Measurements from ENCODE around the gene PRM2. TPM values are rescaled to one million over a fixed set of nuclear protein-coding genes. Genes with fewer than 3 reads are reported as not detected.
"Not testable (repeated sequence)": the region's sequence is repeated elsewhere in the genome, so short reads cannot be mapped to it uniquely, and the experiment has no call there.

The PRM2 gene
- total RNA-seq, 1 experiment from 2014 or later: not detected

DNA sequence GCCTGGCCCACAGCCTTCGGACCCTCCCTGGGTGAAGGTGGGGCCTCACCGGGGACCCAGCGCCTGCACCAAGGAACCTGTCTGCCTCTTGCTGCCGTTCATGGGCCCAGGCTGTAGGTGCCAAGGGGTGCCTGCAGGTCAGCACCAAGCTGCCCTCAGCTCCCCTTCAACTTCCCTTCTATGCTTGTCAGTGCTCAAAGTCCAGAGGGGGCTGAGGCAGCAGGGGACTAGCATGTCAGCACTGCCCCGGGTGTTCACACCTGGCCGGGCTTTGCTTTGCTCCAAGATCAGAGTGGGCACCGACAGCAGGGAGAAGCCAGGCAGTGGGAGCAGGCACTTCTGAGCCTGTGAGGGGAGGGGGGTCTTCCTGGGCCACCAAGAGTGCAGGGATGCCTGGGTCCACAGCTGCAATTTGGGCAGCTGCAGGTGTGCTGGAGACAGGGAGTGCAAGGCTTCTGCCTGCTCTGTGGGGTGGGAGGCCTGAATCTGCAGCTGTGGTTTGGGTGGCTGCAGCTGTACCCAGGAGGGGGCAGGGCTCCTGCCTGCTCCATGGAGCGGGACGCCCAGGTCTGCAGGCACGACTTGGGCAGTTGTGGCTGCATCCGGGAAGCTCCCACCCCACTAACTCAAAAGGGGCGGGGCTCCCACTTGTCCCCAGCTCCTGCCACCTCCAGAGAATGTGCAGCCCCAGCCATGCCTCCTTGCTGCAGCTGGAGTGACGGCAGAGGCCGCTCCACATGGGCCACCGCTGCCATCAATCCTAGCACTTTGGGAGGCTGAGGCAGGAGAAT lies 32.4 kb upstream of the PRM2 start:
- no peak for DNase-seq (ENCODE audit: low spot score)
- in situ Hi-C loops (cut with HindIII; ENCODE audit: low sequenced_read_pairs): no loop called here

GRCh38 chr16:11307639-11308492 lies 31.6 kb upstream of the PRM2 start:
- in situ Hi-C loops (cut with HindIII; ENCODE audit: low sequenced_read_pairs): no loop called here

DNA sequence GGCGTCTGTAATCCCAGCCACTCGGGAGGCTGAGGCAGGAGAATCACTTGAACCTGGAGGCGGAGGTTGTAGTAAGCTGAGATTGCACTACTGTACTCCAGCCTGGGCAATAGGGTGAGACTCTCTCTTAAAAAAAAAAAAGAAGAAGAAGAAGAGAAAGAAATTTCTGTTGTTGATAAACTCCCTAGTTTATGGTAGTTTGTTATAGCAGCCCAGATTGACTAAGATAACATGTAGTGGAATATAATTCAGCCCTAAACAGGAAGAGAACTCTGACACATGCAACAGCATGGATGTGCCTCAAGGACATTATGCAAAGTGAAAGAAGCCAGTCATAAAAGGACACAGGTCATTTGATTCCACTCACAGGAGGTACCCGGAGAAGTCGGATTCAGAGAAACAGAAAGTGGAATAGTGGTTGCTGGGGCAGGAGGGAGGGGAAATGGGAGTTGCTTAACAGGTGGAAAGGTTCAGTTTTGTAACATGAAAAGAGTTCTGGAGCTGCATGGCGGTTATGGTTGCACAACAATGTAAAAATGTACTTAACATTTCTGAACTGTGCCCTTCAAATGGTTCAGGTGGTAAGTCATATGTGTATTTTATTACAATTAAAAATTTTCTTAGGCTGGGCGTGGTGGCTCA lies 30.8 kb upstream of the PRM2 start:
- DNase-seq (ENCODE audit: low spot score): no peak
- in situ Hi-C loops (cut with HindIII; ENCODE audit: low sequenced_read_pairs): no loop called here

More at GRCh38 chr16:11307639-11308492, 31.6 kb upstream of the PRM2 start:
- DNase-seq (ENCODE audit: low spot score): no peak

DNA sequence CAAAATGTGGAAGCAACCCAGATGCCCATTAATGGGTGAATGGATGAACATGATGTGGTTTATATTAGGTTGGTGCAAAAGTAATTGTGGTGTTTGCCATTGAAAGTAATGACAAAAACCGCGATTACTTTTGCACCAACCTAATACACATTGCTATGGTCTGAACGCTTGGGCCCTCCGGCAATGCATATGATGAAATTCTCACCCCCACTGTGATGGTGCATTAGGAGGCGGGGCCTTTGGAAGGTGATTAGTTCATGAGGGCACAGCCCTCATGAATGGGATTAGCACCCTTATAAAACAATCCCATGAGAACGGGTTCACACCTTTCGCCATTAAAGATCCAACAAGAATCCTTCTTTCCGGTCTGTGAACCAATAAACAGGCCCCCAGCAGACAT lies 30.1 kb upstream of the PRM2 start:
- no peak for DNase-seq (ENCODE audit: low spot score)
- in situ Hi-C loops (cut with HindIII; ENCODE audit: low sequenced_read_pairs): no loop called here

DNA sequence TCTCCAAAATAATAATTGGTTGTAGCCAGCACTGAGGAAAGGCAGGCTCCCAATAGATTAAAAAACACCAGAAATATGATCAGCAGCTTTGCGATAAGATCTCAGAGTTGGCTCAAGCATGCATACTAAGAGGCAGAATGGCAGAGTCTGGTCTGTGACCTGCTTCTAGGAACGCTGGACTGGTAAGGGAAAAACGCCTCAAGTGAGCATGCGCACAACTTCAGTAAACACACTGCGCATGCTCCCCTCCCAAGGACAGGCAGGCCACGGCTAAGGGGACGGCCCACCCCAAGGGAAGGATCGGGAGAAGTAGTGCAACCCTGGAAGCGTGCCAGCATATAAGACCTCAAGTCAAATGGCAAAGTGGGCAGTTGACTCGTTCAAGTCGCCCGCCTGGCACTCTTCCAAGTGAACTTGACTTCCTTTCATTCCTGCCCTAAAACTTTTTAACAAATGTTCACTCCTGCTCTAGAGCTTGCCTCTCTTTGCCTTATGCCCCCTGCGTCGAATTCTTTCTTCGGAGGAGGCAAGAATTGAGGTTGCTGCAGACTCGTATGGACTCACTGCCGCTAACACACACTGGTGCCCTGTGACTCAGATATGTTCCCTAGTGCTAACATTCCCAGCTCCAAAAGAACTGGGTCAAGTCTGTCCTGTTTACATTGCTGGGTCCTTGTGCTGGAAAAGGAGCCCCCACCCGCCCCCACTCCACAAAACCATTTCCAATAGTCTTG lies 27.3 kb upstream of the PRM2 start:
- DNase-seq (ENCODE audit: low spot score): no peak
- in situ Hi-C loops (cut with HindIII; ENCODE audit: low sequenced_read_pairs): no loop called here

- in situ Hi-C loops (cut with HindIII; ENCODE audit: low sequenced_read_pairs): no loop called here
- no peak for DNase-seq (ENCODE audit: low spot score)
Observed at GRCh38 chr16:11302977-11303376, 26.7 kb upstream of the PRM2 start.

GRCh38 chr16:11301645-11302501 lies 25.6 kb upstream of the PRM2 start:
- DNase-seq (ENCODE audit: low spot score): no peak
- in situ Hi-C loops (cut with HindIII; ENCODE audit: low sequenced_read_pairs): no loop called here

DNA sequence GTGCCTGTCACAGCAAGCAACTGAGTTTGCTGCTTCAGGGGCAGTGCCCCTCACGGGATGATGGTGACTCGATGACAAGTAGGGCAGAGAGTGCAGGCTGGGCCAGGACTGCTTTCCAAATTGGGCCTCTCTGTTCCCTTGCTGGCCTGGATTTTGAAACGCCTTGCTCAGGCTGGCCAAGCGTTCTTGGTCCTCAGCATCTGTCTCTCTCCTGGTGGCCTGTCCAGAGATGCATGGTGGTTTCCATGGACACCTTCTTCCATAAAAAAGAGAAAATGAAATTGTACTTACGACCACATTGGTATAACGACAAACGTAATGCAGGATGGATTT lies 24.2 kb upstream of the PRM2 start:
- no peak for DNase-seq (ENCODE audit: low spot score)
- in situ Hi-C loops (cut with HindIII; ENCODE audit: low sequenced_read_pairs): no loop called here

DNA sequence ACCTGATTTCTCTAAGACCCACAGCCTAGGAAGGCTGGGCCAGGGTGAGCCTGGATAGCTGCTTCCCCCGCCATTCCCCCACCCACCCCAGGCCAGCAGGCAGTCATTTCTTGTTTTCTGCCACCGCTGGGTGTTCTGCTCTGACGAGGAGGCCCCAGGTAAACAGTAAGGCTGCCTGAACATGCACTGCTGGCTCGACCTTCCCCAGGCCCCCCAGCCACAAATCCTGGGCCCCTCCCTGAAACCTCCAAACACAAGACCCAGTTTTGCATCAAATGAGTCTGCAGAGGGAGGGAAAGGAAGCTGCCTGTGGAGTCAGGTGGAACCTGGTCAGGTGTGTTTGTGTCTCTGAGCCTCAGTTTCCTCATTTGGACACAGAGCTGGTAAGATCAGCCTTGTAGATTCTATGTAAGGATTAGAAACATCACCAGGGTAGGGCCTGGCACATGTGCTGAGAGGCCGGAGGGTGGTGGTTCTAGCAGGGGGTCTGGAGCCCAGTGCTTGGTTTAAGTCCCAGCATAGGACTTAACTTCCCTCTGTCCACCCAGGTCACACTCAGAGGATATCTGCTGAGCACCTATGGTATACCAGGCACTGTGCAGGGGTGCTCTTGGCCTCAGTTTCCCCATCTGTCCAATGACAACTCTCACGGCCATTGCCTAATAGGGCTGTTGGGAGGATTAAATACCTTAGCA lies 23.7 kb upstream of the PRM2 start:
- no peak for DNase-seq (ENCODE audit: low spot score)
- in situ Hi-C loops (cut with HindIII; ENCODE audit: low sequenced_read_pairs): no loop called here

DNA sequence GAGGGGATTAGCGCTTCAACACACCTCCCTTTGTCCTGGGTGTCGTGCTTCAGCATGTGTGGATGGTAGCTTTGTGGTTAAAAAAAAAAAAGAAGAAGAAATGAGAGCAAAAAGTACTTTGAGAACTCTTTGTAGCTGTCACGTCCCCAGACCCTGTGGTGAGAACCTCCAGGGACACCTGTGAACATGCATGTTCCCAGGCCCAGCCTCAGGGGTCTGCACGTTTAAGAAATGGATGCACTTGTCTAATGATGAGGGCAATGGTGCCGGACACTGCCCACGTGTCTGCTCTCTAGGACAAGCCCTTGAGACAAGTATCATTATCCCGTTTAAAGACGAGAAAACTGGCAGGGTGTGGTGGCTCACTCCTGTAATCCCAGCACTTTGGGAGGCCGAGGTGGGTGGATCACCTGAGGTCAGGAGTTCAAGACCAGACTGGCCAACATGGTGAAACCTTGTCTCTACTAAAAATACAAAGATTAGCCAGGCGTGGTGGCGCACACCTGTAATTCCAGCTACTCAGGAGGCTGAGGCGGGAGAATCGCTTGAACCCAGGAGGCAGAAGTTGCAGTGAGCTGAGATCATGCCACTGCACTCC lies 22.8 kb upstream of the PRM2 start:
- in situ Hi-C loops (cut with HindIII; ENCODE audit: low sequenced_read_pairs); DNase-seq (ENCODE audit: low spot score): not testable (repeated sequence)

GRCh38 chr16:11298143-11298900 lies 22.0 kb upstream of the PRM2 start:
- no peak for DNase-seq (ENCODE audit: low spot score)
- in situ Hi-C loops (cut with HindIII; ENCODE audit: low sequenced_read_pairs): no loop called here

DNA sequence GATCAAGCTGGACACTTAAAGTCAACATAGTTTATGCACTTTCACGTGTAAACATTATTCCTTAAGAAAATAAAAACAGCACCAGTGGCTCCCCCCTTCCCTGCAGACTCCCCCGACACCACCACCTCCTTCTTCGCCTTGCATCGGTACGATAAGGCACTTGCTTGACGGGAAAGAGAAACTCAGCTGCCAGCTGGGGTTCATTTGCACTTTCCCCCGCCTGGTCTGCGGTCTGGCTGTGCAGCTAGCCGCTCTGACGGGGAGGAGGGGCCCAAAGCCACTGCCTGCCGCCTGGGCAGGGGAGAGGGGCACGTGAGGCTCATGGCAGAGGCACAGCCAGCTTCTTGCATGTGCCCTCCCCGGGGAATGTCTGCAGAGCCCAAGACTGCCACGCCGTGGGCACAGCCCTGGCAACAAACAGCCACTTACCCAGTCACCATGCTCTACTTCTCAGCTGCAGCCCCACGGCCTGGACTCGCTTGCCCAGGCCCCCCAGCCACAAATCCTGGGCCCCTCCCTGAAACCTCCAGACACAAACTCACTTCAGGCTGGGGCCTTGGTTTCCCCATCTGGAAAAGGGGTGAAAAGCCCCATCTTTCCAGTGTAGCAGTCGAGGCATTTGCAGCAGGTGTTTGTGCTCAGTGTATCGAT lies 21.3 kb upstream of the PRM2 start:
- DNase-seq (ENCODE audit: low spot score): peak; percentile 35
- in situ Hi-C loops (cut with HindIII; ENCODE audit: low sequenced_read_pairs): no loop called here

DNA sequence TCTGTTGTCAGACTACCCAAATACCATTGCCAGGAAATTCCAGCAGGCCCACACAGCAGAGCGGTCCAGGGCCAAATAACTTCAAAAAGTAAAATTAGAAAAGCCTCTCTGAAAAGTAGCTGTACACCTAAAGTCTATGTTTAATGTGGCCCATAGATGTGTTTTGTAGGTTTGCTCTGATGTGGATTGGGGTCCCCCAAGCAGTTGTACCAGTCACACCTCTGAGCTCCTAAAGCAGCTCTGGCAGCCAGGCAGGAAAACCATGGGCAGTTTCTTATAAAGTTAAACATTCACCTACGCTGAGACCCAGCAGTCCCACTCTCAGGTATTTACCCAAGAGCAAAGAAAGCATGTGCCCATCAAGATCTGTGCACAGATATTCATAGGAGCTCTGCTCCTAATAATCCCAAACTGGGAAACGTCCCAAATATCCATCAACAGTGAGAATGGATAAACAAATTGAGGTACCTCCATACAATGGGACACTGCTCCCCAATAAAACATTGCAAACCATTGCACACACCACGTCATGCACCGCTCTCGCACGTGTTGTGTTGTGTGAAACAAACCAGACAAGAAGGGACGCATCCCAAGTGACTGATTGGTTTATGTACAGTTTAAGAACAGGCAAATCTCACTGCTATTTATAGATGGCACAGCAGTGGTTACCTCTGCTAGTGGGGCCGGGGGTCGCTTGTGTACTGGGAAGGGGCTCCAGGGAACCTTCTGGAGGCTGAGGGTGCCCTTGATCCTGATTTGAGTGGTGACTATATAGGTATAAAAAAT lies 20.6 kb upstream of the PRM2 start:
- DNase-seq (ENCODE audit: low spot score): no peak
- in situ Hi-C loops (cut with HindIII; ENCODE audit: low sequenced_read_pairs): no loop called here

- DNase-seq (ENCODE audit: low spot score): no peak
- in situ Hi-C loops (cut with HindIII; ENCODE audit: low sequenced_read_pairs): no loop called here
Observed at GRCh38 chr16:11296351-11296705, 20.0 kb upstream of the PRM2 start.

GRCh38 chr16:11295672-11296071 lies 19.4 kb upstream of the PRM2 start:
- in situ Hi-C loops (cut with HindIII; ENCODE audit: low sequenced_read_pairs): no loop called here

More at GRCh38 chr16:11295672-11296071, 19.4 kb upstream of the PRM2 start:
- no peak for DNase-seq (ENCODE audit: low spot score)
